T-helper 9 cell (primary cell): ENCODE results near the gene FCHO1.

ENCODE experiments used
- DNase-seq: peaks from one replicate; pipeline ENCODE4 v3.0.0-alpha.2; 2020

FCHO1 gene

DNA sequence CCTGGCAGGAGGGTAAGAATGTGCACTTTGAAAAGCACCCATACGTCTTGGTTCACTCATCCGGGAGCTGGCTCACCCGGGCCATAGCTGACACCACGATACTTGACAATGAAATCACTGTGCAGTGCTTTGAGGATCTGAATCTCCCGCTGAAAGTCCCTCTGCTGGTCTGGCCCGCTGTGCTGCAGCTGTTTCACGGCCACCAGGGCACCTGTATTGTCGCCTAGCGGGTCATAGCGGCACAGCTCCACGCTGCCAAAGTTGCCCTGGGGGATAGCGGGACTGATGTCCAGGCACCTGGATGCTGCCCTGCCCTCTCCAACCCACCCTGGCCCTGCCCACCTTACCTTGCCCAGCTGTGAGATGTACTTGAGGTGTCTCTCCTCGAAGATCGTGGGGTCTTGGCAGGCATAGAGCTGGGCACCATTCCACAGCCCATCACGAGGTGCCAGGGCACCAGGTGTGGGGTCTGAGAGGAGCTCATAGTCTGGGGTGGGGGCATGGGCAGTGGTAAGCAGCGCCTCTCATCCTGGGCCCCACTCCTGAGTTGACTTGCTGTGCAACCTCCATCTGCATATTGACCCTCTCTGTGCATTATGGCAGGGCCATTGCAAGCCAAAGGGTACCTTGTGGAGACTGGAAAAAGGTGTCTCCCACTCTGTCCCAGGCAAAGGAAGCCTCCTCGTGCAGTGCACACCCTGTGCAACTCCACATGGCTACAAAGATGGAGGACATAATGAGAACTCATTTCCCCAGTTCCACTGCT is 81.3 kb downstream of the FCHO1 start:
- no peak for DNase-seq

- no peak for DNase-seq
Observed at GRCh38 chr19:17834350-17835181, 83.3 kb downstream of the FCHO1 start.

GRCh38 chr19:17835182-17836006 is 84.1 kb downstream of the FCHO1 start:
- no peak for DNase-seq

DNA sequence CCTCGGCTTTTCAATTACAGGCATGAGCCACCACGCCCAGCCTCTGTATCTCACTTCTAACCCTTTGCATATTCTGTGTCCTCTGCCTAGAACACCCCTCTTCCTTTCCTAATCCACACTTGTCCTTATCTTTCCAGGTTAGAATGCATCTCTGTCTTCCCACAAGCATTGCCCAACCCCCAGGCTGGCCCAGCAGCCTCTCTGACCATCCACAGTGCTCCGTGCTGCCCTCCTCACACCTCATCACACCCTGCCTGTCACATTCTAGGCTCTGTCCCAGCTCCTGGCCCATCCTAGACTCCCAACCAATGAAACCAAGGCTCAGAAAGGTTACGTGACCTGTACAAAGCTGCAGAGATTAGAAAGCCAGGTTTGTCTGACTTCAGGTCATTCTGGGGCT is 85.3 kb downstream of the FCHO1 start:
- no peak for DNase-seq

GRCh38 chr19:17837972-17838371 is 86.7 kb downstream of the FCHO1 start:
- DNase-seq = no peak
